GM18951 (cell line): Measurements from ENCODE around the gene CSN3.
"Not testable (repeated sequence)": the region's sequence is repeated elsewhere in the genome, so short reads cannot be mapped to it uniquely, and the experiment has no call there.

Source experiments
- POLR2A ChIP-seq: IDR thresholded peaks from 4 replicates; pipeline ENCODE4 v1.6.1; 2011; ENCODE audit warnings: mild to moderate bottlenecking; ENCODE audit not compliant: insufficient read length, insufficient read depth; ENCODE audit errors: extremely low read depth
- in situ Hi-C: fragments of 300-500 bp; cut with MboI; formaldehyde crosslinking; loops from one replicate; pipeline ENCODE4 v1.12.0; 2022; ENCODE audit warnings: low sequenced_read_pairs, mixed read lengths, inconsistent platforms; ENCODE audit not compliant: unreplicated experiment

Gene CSN3

GRCh38 chr4:70242297-70242696 lies at the start of gene CSN3:
Gene CSN3 (plus strand): TSS chr4:70242597. CDS start chr4:70244820, 2,223 bp downstream.
- in situ Hi-C loops: not testable (repeated sequence)

- no peak for TF ChIP-seq POLR2A
- in situ Hi-C loops: loop anchor here (25.0 kb wide), 1 partner anchor 506 kb away; no protein-coding TSS in a partner anchor
These were observed 49.5 kb upstream of the CSN3 start for GRCh38 chr4:70192895-70193294.

- TF ChIP-seq POLR2A: no peak
These were observed 47.0 kb upstream of the CSN3 start, which contains the start of gene ODAM for GRCh38 chr4:70195425-70195824. Gene ODAM (plus strand): TSS chr4:70195725. CDS start chr4:70196544, 819 bp downstream.

GRCh38 chr4:70196857-70197256 lies 45.5 kb upstream of the CSN3 start:
- in situ Hi-C loops: loop anchor here (25.0 kb wide), 1 partner anchor 510 kb away; no protein-coding TSS in a partner anchor

More at GRCh38 chr4:70195425-70195824, 47.0 kb upstream of the CSN3 start, which contains the start of gene ODAM:
- in situ Hi-C loops: loop anchor here (25.0 kb wide), 1 partner anchor 508 kb away; no protein-coding TSS in a partner anchor

GRCh38 chr4:70197842-70198241 lies 44.6 kb upstream of the CSN3 start:
- in situ Hi-C loops: loop anchor here (25.0 kb wide), 1 partner anchor 511 kb away; no protein-coding TSS in a partner anchor
- no peak for TF ChIP-seq POLR2A

More at GRCh38 chr4:70196857-70197256, 45.5 kb upstream of the CSN3 start:
- TF ChIP-seq POLR2A: no peak

- TF ChIP-seq POLR2A: no peak
- in situ Hi-C loops: no loop called here
These were observed 38.8 kb upstream of the CSN3 start for GRCh38 chr4:70203601-70204000.

- in situ Hi-C loops: not testable (repeated sequence)
These were observed 29.6 kb upstream of the CSN3 start for GRCh38 chr4:70212752-70213151.

- in situ Hi-C loops: not testable (repeated sequence)
These were observed 26.3 kb upstream of the CSN3 start for GRCh38 chr4:70216109-70216508.

GRCh38 chr4:70216550-70216949 lies 25.8 kb upstream of the CSN3 start:
- in situ Hi-C loops: not testable (repeated sequence)

GRCh38 chr4:70221389-70221788 lies 21.0 kb upstream of the CSN3 start:
- in situ Hi-C loops: not testable (repeated sequence)

- in situ Hi-C loops: not testable (repeated sequence)
These were observed 20.6 kb upstream of the CSN3 start for GRCh38 chr4:70221818-70222217.

GRCh38 chr4:70225824-70226223 lies 16.6 kb upstream of the CSN3 start, which contains the start of gene FDCSP:
Gene FDCSP (plus strand): TSS chr4:70226124. CDS start chr4:70231195, 5,071 bp downstream.
- no peak for TF ChIP-seq POLR2A
- in situ Hi-C loops: no loop called here

GRCh38 chr4:70236125-70236524 lies 6.3 kb upstream of the CSN3 start:
- no peak for TF ChIP-seq POLR2A
- in situ Hi-C loops: no loop called here

- in situ Hi-C loops: no loop called here
- no peak for TF ChIP-seq POLR2A
These were observed 3.1 kb upstream of the CSN3 start for GRCh38 chr4:70239131-70239883.

- no peak for TF ChIP-seq POLR2A
- in situ Hi-C loops: no loop called here
These were observed 2.4 kb upstream of the CSN3 start for GRCh38 chr4:70239884-70240591.
